HFF-Myc (cell line): ENCODE data around the gene KIF13A.

Experiments used
- DNase-seq: peaks from one replicate; pipeline ENCODE4 v3.0.0-alpha.2; 2011; ENCODE audit warnings: low read depth; ENCODE audit errors: extremely low read depth
- H3K4me3 ChIP-seq: replicated peaks from 2 replicates; pipeline ENCODE4 v1.5.1; 2011; ENCODE audit warnings: low read depth, mild to moderate bottlenecking, control low read depth, low read length
- TF ChIP-seq, protein P1 (sequence below): IDR thresholded peaks from 2 replicates; pipeline ENCODE4 v1.5.1; 2012; ENCODE audit warnings: mild to moderate bottlenecking, low read depth, low read length, control low read depth; ENCODE audit errors: missing control alignments

Gene KIF13A

GRCh38 chr6:17987447-17987696 lies at the start of gene KIF13A:
KIF13A (minus strand) TSS chr6:17987635; CDS start chr6:17987463, 172 bp downstream.
- TF ChIP-seq, protein P1, sequence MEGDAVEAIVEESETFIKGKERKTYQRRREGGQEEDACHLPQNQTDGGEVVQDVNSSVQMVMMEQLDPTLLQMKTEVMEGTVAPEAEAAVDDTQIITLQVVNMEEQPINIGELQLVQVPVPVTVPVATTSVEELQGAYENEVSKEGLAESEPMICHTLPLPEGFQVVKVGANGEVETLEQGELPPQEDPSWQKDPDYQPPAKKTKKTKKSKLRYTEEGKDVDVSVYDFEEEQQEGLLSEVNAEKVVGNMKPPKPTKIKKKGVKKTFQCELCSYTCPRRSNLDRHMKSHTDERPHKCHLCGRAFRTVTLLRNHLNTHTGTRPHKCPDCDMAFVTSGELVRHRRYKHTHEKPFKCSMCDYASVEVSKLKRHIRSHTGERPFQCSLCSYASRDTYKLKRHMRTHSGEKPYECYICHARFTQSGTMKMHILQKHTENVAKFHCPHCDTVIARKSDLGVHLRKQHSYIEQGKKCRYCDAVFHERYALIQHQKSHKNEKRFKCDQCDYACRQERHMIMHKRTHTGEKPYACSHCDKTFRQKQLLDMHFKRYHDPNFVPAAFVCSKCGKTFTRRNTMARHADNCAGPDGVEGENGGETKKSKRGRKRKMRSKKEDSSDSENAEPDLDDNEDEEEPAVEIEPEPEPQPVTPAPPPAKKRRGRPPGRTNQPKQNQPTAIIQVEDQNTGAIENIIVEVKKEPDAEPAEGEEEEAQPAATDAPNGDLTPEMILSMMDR = no peak
- H3K4me3 ChIP-seq = peak within 1 kb of the TSS; percentile 70
- DNase-seq = no peak

- TF ChIP-seq, protein P1 = no peak
- no peak overlapping the region for H3K4me3 ChIP-seq
- DNase-seq = no peak
Measured at GRCh38 chr6:18036781-18037180, 49.3 kb upstream of the KIF13A start.

DNA sequence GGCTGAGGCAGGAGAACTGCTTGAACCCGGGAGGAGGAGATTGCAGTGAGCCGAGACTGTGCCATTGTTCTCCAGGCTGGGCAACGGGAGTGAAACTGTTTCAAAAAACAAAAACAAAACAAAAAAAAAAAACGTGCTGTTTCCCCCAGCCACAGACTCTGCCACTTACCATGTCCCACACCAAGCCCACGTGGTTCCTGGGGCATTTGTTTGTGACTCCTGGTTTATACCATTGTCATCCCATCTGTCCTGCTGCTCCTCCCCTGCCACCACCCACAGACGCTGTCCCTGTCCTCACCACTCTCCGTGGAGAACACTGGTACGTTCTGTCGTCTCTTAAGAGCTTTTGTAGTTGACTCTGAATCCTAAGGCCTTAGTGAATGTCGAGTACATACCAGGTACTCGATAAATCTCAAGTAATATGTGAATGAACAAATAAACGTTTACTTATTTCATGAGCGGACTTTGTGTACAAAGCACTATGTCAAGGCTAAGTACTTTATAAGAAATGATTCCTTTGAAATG lies 48.0 kb upstream of the KIF13A start:
- DNase-seq = no peak
- no peak overlapping the region for H3K4me3 ChIP-seq
- TF ChIP-seq, protein P1 = no peak

DNA sequence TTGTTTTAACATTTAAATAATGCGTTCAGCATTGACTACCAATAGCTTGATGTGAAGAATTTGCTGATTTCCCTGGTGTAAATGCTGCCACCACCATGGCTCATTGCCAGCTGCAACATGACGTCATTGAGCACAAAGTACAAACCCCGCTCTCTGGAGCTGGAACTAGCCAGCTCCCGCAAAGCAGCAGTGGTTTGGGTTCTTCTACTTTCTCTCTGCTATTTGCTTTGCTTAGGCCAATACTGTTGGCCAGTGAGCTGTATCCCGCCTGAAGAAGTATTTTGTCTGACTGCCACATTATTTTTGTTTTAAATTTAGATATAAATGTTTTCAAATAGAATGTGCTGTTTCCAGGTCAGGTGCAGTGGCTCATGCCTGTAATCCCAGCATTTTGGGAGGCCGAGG lies 47.4 kb upstream of the KIF13A start:
- no peak for DNase-seq
- H3K4me3 ChIP-seq = no peak overlapping the region

DNA sequence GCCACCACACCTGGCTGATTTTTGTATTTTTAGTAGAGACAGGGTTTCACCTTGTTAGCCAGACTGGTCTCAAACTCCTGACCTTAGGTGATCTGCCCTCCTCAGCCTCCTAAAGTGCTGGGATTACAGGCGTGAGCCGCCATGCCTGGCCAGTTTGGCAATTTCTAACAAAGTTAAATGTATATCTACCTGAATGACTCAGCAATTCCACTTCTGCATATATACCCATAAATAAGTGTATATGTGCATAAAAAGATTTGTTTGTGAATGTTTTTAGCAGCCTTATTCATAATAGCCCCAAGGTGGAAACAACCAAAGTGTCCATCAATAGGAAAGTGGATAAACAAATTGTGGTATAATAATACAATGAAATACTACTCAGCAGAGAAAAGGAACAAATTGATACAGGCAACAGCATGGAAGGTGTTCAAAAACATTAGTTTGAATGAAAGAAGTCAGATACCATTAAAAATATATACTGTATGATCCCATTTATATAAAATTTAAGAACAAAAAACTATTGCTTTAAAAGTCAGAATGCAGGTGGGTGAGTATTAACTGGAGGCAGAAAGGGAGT lies 44.3 kb upstream of the KIF13A start:
- no peak overlapping the region for H3K4me3 ChIP-seq
- DNase-seq = no peak
- TF ChIP-seq, protein P1 = no peak

More for the DNA sequence above, 47.4 kb upstream of the KIF13A start:
- TF ChIP-seq, protein P1 = no peak

DNA sequence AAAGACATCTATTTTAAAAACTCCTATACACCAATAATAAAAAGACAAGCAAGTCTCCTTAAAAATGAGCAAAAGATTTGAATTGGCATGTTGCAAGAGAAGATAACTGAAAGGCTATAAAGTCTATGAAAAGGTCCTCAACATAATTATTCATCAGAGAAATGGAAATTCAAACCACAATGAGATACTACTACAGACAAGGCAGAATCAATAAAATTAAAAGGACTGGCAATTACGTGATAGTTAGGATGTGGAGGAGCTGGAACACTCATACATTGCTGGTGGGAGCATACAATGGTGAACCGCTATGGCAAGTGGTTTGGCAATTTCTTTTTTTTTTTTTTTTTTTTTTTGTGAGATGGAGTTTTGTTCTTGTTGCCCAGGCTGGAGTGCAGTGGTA lies 43.8 kb upstream of the KIF13A start:
- no peak overlapping the region for H3K4me3 ChIP-seq
- TF ChIP-seq, protein P1 = no peak
- DNase-seq = no peak

- TF ChIP-seq, protein P1 = no peak
- no peak overlapping the region for H3K4me3 ChIP-seq
- no peak for DNase-seq
Measured at GRCh38 chr6:18028332-18028731, 40.9 kb upstream of the KIF13A start.
